Karpas-422 (cell line): Measurements from ENCODE around the gene AFDN. TPM values are rescaled to one million over a fixed set of nuclear protein-coding genes. Genes with fewer than 3 reads are reported as not detected.

ENCODE experiments used
- DNase-seq: peaks from one replicate; pipeline ENCODE4 v3.0.0-alpha.2; 2015
- H2AFZ ChIP-seq: fragments of 200-600 bp; sonication (generic); 2 replicates; pipeline ENCODE4 v1.6.1; 2014; ENCODE audit warnings: antibody characterized with exemption, low read length, mixed read lengths
- H3K27ac ChIP-seq: fragments of 200-600 bp; sonication (generic); 2 replicates; pipeline ENCODE4 v1.5.1; 2014; ENCODE audit warnings: mild to moderate bottlenecking, low read length, moderate library complexity
- H3K27me3 ChIP-seq: fragments of 200-600 bp; sonication (generic); 2 replicates; pipeline ENCODE4 v1.6.1; 2014; ENCODE audit warnings: low read length, mixed read lengths
- H3K36me3 ChIP-seq: fragments of 200-600 bp; sonication (generic); 2 replicates; pipeline ENCODE4 v1.6.1; 2014; ENCODE audit warnings: low read length, mixed read lengths; ENCODE audit not compliant: insufficient read depth
- H3K4me1 ChIP-seq: fragments of 200-600 bp; sonication (generic); 2 replicates; pipeline ENCODE4 v1.6.1; 2014; ENCODE audit warnings: mild to moderate bottlenecking, low read length, mixed read lengths
- H3K4me2 ChIP-seq: fragments of 200-600 bp; sonication (generic); 2 replicates; pipeline ENCODE4 v1.6.1; 2014; ENCODE audit warnings: low read length, low read depth, mild to moderate bottlenecking; ENCODE audit not compliant: poor library complexity, severe bottlenecking
- H3K4me3 ChIP-seq: fragments of 200-600 bp; sonication (generic); 2 replicates; pipeline ENCODE4 v1.5.1; 2014; ENCODE audit warnings: mild to moderate bottlenecking, antibody characterized with exemption, low read length, mixed read lengths
- H3K79me2 ChIP-seq: fragments of 200-600 bp; sonication (generic); 2 replicates; pipeline ENCODE4 v1.6.1; 2014; ENCODE audit warnings: mild to moderate bottlenecking, low read length, mixed read lengths
- H3K9ac ChIP-seq: fragments of 200-600 bp; sonication (generic); 2 replicates; pipeline ENCODE4 v1.6.0; 2014; ENCODE audit warnings: low read length
- H3K9me2 ChIP-seq: fragments of 200-600 bp; sonication (generic), shearing (Covaris generic); replicated peaks from 2 replicates; pipeline ENCODE4 v1.6.0; 2014; ENCODE audit warnings: mild to moderate bottlenecking, low read length, moderate library complexity; ENCODE audit not compliant: insufficient read depth
- H3K9me3 ChIP-seq: fragments of 300-700, 200-600 bp; sonication (generic); 2 replicates; pipeline ENCODE4 v1.6.1; 2014; ENCODE audit warnings: low read length, mixed read lengths
- H4K20me1 ChIP-seq: fragments of 200-600 bp; sonication (generic); 2 replicates; pipeline ENCODE4 v1.6.1; 2014; ENCODE audit warnings: mild to moderate bottlenecking, antibody characterized with exemption, low read length, low read depth; ENCODE audit not compliant: insufficient read depth
- total RNA-seq: library from RNA; depleted of rRNA; stranded (reverse); fragments of >200 nt; shearing (Covaris generic); gene quantifications from 2 replicates; pipeline ENCODE4 v1.2.3, GENCODE V29; 2014; ENCODE audit warnings: low replicate concordance

Gene AFDN
- total RNA-seq, 1 experiment from 2014 or later, result 21.0 TPM

DNA sequence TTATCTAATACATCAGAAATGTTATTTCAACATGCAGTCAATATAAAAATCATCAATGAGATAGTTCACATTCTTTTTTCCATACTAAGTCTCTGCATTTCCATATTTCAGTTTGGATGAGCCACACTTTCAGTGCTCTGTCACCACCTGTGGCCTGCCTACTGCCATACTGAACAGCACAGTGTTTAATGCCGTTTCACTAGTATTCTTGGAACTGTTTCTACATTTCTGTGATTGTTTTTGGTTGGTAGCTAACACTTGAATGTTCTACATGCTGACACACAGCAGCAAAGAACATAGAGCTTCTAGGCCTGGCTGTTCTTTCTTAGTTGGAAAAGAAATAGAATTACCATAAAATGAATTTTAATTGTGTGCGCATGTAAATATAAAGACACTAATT, 109.3 kb downstream of the AFDN start:
- Histone ChIP-seq H4K20me1 (no peaks in the 10 kb centered on the region), H3K9ac (no peak overlapping the region), H3K9me2 (no peaks in the 10 kb centered on the region), H3K27ac (no peak overlapping the region), H3K36me3 (no peaks in the 10 kb centered on the region), H3K4me1 (no peaks in the 10 kb centered on the region), H3K9me3 (no peaks in the 10 kb centered on the region), H3K4me3 (no peak overlapping the region), H2AFZ (no peak overlapping the region), H3K4me2 (no peak overlapping the region), H3K27me3 (no peaks in the 10 kb centered on the region), H3K79me2 (no peaks in the 10 kb centered on the region)
- DNase-seq, result no peak

DNA sequence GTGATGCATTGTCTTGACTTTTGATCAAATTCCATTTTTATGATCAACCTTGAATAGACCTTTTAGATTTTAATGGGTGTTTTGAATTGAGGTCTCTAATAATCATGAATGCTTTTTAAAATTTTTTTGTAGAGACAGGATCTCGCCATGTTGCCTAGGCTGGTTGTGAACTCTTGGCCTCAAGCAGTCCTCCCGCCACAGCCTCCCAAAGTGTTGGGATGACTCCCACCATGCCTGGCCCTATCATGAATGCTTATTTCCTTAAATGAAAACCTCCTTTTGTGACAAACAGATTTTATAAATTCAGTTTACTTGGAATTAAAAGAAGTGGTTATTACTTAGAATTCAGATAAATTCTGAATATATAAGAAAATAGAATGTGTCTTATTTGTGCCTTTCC, 110.6 kb downstream of the AFDN start:
- H3K4me2 ChIP-seq, result no peak overlapping the region
- no peaks in the 10 kb centered on the region for H3K27me3 ChIP-seq
- H3K9me2 ChIP-seq, result no peaks in the 10 kb centered on the region
- DNase-seq, result no peak
- no peak overlapping the region for H2AFZ ChIP-seq
- no peaks in the 10 kb centered on the region for H3K9me3 ChIP-seq
- H3K36me3 ChIP-seq, result no peaks in the 10 kb centered on the region
- no peak overlapping the region for H3K27ac ChIP-seq
- no peak overlapping the region for H3K4me3 ChIP-seq
- no peaks in the 10 kb centered on the region for H3K79me2 ChIP-seq
- no peaks in the 10 kb centered on the region for H3K4me1 ChIP-seq
- H3K9ac ChIP-seq, result no peak overlapping the region
- H4K20me1 ChIP-seq, result no peaks in the 10 kb centered on the region

DNA sequence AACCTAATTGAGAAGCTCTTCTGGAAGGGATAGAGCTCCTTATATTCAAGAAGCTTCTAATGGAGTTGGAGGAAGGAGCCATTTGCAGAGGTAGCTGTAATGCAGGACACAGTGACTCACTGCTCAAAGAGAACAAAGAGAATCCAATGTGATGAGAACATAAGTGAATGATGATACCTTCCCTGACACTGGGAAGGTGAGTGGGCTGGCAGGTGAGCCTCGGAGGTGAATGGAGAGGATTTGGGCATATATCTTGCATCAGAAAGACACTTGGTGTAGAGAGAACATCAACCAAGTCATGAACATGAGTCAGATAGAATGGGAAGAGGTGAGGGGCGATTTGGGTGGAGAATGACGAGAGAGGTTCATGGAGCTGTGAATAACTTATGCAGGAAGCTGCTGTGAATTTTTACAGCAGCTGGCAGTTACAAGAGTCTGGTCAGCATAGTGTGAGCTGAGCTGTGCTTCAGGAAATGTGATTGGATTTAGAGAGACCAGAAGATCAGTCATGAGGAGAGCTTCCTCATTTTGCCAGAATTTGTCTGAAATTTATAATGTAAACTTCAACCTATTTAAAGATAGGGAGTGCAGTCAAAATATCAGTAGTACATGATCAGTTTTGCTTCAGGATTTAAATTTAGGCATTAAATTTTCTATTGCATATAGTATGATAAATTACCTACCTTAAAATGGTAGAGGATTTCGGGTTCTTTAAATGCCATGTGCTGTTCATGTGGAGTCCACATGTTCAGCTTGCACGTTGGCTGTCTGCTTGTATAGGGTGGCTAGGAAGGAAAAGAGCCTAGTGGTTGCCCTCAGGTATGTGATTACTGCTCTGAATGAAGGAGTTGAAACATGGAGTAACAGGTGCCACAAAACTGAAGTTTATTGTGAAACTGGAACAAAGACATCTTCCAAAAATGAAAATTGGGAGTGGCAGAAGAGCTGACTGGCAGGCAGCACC, 111.5 kb downstream of the AFDN start:
- Histone ChIP-seq H3K4me3 (no peak overlapping the region), H3K36me3 (no peaks in the 10 kb centered on the region), H3K9me3 (no peaks in the 10 kb centered on the region), H4K20me1 (no peaks in the 10 kb centered on the region), H3K27ac (no peak overlapping the region), H3K9ac (no peak overlapping the region), H3K4me2 (no peak overlapping the region), H3K27me3 (no peaks in the 10 kb centered on the region), H3K79me2 (no peaks in the 10 kb centered on the region), H3K9me2 (no peaks in the 10 kb centered on the region), H2AFZ (no peak overlapping the region), H3K4me1 (no peaks in the 10 kb centered on the region)
- DNase-seq, result no peak

DNA sequence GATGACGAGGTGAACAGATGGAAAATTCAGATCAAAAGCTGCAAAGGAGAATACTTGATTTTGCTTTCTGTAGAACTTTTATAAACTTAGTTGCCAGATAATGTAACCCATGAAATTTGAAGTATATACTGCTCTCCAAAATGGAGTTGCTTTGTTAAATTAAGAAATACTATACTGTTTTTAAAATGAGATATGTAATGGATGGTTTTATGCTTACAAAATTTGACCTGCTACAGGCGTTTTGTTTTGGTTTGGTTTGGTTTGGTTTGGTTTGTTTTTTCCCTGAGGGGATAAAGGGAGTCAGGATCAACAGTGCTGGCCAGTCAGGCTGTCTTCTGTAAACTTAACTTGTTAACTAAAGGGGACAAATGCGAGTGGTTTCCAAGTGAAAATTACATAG, 115.1 kb downstream of the AFDN start:
- H4K20me1 ChIP-seq, result no peaks in the 10 kb centered on the region
- H3K36me3 ChIP-seq, result no peaks in the 10 kb centered on the region
- no peak overlapping the region for H3K27ac ChIP-seq
- H3K27me3 ChIP-seq, result no peaks in the 10 kb centered on the region
- H3K4me3 ChIP-seq, result no peak overlapping the region
- no peak overlapping the region for H3K4me2 ChIP-seq
- H3K9ac ChIP-seq, result no peak overlapping the region
- H3K79me2 ChIP-seq, result no peaks in the 10 kb centered on the region
- H3K9me2 ChIP-seq, result no peaks in the 10 kb centered on the region
- DNase-seq, result no peak
- H3K9me3 ChIP-seq, result no peaks in the 10 kb centered on the region
- no peaks in the 10 kb centered on the region for H3K4me1 ChIP-seq
- H2AFZ ChIP-seq, result no peak overlapping the region

DNA sequence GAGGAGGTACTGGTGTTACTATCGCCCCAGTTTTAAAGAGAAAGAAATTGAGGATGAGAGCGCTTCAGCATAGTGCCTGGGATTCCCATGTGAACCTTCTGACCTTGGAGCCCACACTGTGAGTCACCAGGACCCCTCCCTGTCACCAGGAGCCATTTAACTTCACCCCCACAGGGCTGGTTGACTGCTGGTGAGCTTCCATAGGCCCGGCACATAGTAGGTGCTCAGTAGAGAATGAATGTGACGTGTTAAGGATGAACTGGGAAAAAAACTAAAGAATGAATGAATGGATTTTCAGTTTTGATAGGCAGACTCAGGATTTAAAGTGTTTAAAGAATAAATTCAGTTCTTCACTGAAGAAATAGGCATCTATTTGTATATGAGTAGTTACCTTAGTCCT, 117.4 kb downstream of the AFDN start:
- Histone ChIP-seq H3K4me1 (no peaks in the 10 kb centered on the region), H3K9ac (no peak overlapping the region), H3K9me2 (no peaks in the 10 kb centered on the region), H3K4me3 (no peak overlapping the region), H3K27ac (no peak overlapping the region), H3K79me2 (no peaks in the 10 kb centered on the region), H3K27me3 (no peaks in the 10 kb centered on the region), H3K9me3 (no peaks in the 10 kb centered on the region), H3K36me3 (no peaks in the 10 kb centered on the region), H3K4me2 (no peak overlapping the region), H2AFZ (no peak overlapping the region), H4K20me1 (no peaks in the 10 kb centered on the region)
- DNase-seq, result no peak

DNA sequence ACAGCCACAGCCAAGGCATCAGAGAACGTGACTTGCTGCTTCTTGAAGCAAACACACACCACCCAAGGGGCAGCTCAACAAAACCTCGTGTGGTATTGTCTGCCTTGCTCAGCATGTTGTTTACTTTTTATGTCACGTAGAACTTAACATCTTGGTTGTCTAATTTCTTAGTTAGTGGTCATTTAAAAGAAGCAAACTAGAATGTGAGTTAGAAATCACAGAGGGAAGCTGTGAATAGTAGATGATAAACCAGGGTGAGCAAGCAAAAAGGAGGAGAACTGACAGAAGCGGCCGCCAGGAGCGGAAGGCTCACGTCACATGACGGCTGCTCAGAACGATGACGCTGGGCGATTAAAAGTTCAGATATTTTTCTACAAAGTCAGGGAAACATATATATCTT, 119.3 kb downstream of the AFDN start:
- no peak overlapping the region for H3K4me2 ChIP-seq
- H3K9ac ChIP-seq, result no peak overlapping the region
- H3K9me2 ChIP-seq, result no peaks in the 10 kb centered on the region
- no peaks in the 10 kb centered on the region for H4K20me1 ChIP-seq
- no peak overlapping the region for H3K4me3 ChIP-seq
- H3K4me1 ChIP-seq, result no peaks in the 10 kb centered on the region
- no peaks in the 10 kb centered on the region for H3K79me2 ChIP-seq
- H2AFZ ChIP-seq, result no peak overlapping the region
- no peaks in the 10 kb centered on the region for H3K9me3 ChIP-seq
- no peaks in the 10 kb centered on the region for H3K36me3 ChIP-seq
- no peak overlapping the region for H3K27ac ChIP-seq
- no peak for DNase-seq
- no peaks in the 10 kb centered on the region for H3K27me3 ChIP-seq

DNA sequence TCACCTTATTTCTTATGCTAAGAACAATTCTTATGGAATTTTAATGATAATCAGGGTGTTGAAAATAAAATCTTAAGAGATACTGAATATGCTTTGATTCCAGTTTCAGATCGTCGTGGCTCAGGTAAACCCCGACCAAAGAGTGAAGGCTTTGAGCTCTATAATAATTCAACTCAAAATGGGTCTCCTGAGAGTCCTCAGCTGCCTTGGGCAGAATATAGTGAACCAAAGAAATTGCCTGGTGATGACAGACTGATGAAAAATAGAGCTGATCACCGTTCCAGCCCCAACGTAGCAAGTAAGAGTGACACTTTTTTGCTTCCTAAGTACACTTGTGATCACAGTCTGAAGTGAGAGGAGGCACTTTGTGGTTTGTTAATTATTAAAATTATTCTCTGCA, 119.9 kb downstream of the AFDN start:
- H3K9me2 ChIP-seq, result no peaks in the 10 kb centered on the region

DNA sequence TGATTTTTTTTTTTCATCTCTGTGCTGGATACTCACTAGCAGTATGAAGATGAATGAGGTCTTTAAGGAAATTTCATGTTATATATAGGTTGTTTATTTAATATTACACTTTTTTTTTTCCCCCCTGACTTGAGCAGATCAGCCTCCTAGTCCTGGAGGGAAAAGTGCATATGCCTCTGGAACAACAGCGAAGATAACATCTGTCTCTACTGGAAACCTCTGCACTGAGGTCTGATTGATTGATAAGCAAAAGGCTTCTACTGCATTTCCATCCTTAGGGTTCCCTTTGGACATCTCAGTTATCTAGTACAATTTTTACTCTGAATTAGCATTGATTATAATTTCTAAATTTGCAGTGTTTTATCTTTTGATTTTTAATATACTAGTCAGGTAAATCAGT, 121.0 kb downstream of the AFDN start:
- H3K9me3 ChIP-seq, result no peaks in the 10 kb centered on the region
- no peak overlapping the region for H3K4me2 ChIP-seq
- no peak overlapping the region for H3K27ac ChIP-seq
- no peaks in the 10 kb centered on the region for H3K79me2 ChIP-seq
- H3K27me3 ChIP-seq, result no peaks in the 10 kb centered on the region
- no peak overlapping the region for H3K4me3 ChIP-seq
- H3K9ac ChIP-seq, result no peak overlapping the region
- H3K36me3 ChIP-seq, result no peaks in the 10 kb centered on the region
- H2AFZ ChIP-seq, result no peak overlapping the region
- H4K20me1 ChIP-seq, result no peaks in the 10 kb centered on the region
- no peaks in the 10 kb centered on the region for H3K9me2 ChIP-seq
- H3K4me1 ChIP-seq, result no peaks in the 10 kb centered on the region
- DNase-seq, result no peak

More for the DNA sequence above, 119.9 kb downstream of the AFDN start:
- H3K36me3 ChIP-seq, result no peaks in the 10 kb centered on the region
- H3K27ac ChIP-seq, result no peak overlapping the region
- no peaks in the 10 kb centered on the region for H3K4me1 ChIP-seq
- no peaks in the 10 kb centered on the region for H4K20me1 ChIP-seq
- no peaks in the 10 kb centered on the region for H3K27me3 ChIP-seq
- no peak for DNase-seq
- H3K79me2 ChIP-seq, result no peaks in the 10 kb centered on the region
- no peak overlapping the region for H3K9ac ChIP-seq
- H3K4me3 ChIP-seq, result no peak overlapping the region
- no peak overlapping the region for H3K4me2 ChIP-seq
- H3K9me3 ChIP-seq, result no peaks in the 10 kb centered on the region
- no peak overlapping the region for H2AFZ ChIP-seq
